ENCODE results near the gene PLXNA2.

DNA sequence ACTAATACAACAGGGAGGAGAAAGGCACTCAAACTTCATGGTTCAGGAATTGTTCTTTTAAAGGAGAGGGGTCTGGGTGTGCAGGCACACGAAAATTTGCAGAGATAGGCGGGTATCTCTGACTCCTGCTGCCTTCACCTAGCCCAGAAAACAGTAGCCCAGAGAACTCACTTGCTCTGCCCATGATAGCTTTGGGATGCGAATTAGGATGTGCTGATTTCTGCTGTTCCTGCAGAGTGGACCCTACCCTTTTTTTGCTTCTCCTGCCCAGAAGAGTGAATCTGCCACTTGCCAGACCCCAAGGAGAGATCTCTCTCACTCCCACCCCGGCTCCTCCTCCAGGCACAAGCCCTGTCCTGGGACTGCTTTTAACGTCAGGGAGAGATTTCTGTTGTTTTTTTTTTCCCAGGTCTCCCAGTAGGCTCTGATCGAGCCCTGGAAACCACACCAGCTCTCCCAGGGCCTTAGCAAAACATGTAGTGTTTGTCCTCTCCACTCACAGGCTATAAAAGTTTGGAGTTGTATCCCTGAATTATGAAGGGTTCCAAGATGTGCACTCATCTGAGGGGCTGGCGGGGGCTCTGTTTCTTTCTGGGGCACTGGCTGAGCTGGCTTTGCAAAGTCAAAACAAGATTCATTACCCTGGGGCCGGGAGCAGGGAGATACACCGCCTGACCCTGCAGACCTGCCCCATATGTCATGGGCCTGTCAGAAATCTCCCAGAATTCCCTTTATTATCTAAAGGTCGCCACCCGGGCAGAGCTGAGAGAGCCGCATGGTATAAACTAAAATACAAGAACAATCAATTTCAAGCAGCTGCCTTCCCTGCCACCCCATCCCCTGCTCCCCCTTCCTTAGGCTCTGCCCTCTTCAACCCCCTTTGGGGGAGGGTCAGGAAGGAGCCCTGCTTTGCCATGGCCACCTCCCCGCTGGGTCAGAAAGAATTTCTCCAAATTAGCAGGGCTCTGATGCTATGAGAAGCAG is 17.9 kb downstream of the PLXNA2 start:
- TF ChIP-seq, protein P1, sequence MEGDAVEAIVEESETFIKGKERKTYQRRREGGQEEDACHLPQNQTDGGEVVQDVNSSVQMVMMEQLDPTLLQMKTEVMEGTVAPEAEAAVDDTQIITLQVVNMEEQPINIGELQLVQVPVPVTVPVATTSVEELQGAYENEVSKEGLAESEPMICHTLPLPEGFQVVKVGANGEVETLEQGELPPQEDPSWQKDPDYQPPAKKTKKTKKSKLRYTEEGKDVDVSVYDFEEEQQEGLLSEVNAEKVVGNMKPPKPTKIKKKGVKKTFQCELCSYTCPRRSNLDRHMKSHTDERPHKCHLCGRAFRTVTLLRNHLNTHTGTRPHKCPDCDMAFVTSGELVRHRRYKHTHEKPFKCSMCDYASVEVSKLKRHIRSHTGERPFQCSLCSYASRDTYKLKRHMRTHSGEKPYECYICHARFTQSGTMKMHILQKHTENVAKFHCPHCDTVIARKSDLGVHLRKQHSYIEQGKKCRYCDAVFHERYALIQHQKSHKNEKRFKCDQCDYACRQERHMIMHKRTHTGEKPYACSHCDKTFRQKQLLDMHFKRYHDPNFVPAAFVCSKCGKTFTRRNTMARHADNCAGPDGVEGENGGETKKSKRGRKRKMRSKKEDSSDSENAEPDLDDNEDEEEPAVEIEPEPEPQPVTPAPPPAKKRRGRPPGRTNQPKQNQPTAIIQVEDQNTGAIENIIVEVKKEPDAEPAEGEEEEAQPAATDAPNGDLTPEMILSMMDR (IDR thresholded peaks at IDR 0.05; ENCODE audit: borderline replicate concordance, extremely low read depth, low read length, poor library complexity, severe bottlenecking) = no peak
- TF ChIP-seq EZH2 (IDR thresholded peaks at IDR 0.05; ENCODE audit: borderline replicate concordance, low read depth, low read length, severe bottlenecking) = no peak
